ENCODE measurements around the gene THSD7A. TPM values are rescaled to one million over a fixed set of nuclear protein-coding genes. Genes with fewer than 3 reads are reported as not detected.

Gene THSD7A
- total and polyA plus RNA-seq, 2 donors: 4.5 to 30.8 TPM

- DNase-seq (ENCODE audit: extremely low spot score): no peak
- no peak overlapping the region for H3K4me3 ChIP-seq (ENCODE audit: low read depth, low read length)
- H3K4me1 ChIP-seq (ENCODE audit: insufficient read depth): no peaks in the 10 kb centered on the region
- 96% methylated on average over 4 of the region's 4 CpGs for WGBS
- no peaks in the 10 kb centered on the region for H3K36me3 ChIP-seq (ENCODE audit: insufficient read depth)
- H3K27ac ChIP-seq (ENCODE audit: low read depth): no peak overlapping the region
These were observed 340.2 kb downstream of the THSD7A start for GRCh38 chr7:11491811-11492210.

DNA sequence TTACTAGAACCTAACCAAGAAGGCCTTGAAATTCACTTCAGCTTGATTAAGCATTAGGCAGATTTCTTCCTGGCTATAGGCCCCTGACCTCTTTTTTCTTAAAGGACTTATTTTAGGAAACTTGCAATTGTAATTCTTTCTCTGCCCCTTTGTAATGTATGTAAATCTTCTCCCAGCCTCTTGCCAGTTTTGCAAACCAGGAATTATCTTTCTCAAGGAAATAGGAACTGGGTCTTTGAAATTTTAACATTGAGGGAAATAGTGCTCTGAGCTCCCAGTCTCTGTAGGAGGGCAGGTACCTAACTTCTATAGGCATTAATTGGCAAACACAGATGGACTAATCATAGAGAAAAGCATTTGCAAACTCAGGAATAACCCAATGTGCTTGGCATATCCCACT, 342.7 kb downstream of the THSD7A start:
- no peaks in the 10 kb centered on the region for H3K36me3 ChIP-seq (ENCODE audit: insufficient read depth)
- no peak overlapping the region for H3K27ac ChIP-seq (ENCODE audit: low read depth)
- no peaks in the 10 kb centered on the region for H3K4me1 ChIP-seq (ENCODE audit: insufficient read depth)
- no peak overlapping the region for H3K4me3 ChIP-seq (ENCODE audit: low read depth, low read length)
- no peak for DNase-seq (ENCODE audit: extremely low spot score)

DNA sequence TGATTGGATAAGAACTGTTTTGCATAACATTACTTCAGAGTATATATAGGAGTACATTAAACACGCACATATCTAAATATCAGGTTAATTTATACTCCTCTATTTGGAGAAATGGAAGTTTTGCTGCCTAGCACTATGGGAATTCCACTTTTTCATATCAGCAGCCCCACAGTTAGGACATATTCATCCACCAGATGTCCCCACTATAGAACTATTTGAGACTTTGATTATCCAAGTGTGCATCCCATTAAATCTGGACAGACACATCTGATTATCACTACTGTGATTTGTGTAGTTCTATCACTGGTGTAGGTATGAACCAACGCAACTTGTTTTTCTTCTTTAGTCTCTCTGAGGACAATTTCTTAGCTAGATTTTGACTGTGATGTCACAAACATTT, 345.7 kb downstream of the THSD7A start:
- H3K4me3 ChIP-seq (ENCODE audit: low read depth, low read length): no peak overlapping the region
- H3K36me3 ChIP-seq (ENCODE audit: insufficient read depth): no peaks in the 10 kb centered on the region
- H3K27ac ChIP-seq (ENCODE audit: low read depth): no peak overlapping the region
- WGBS: 82% methylated on average over 2 of the region's 2 CpGs
- DNase-seq (ENCODE audit: extremely low spot score): no peak
- H3K4me1 ChIP-seq (ENCODE audit: insufficient read depth): no peaks in the 10 kb centered on the region

- Histone ChIP-seq H3K4me1 (ENCODE audit: insufficient read depth) (no peaks in the 10 kb centered on the region), H3K27ac (ENCODE audit: low read depth) (no peak overlapping the region), H3K4me3 (ENCODE audit: low read depth, low read length) (no peak overlapping the region), H3K36me3 (ENCODE audit: insufficient read depth) (no peaks in the 10 kb centered on the region)
- no peak for DNase-seq (ENCODE audit: extremely low spot score)
These were observed 346.4 kb downstream of the THSD7A start for GRCh38 chr7:11485636-11486035.

DNA sequence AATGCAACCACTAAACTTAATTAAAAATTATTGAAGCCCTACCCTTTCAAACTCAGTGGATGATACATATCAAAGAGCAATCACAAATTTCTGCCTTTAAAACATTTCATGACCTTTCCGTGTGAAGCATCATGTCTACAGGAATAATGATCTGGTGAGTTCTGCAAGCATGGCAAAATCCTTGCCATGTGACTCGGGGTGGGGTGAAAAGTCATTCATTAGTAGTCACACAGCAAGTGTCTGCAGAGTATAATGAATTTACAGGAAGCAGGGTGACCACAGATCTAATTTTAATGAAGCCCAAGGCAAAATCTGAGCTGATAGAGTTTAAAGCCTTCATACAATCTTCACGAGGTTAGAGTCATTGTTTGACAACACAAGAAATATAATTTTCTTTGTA, 351.9 kb downstream of the THSD7A start:
- no peak overlapping the region for H3K27ac ChIP-seq (ENCODE audit: low read depth)
- H3K4me1 ChIP-seq (ENCODE audit: insufficient read depth): no peaks in the 10 kb centered on the region
- WGBS: 85% methylated on average over 3 of the region's 3 CpGs
- H3K4me3 ChIP-seq (ENCODE audit: low read depth, low read length): no peak overlapping the region
- no peaks in the 10 kb centered on the region for H3K36me3 ChIP-seq (ENCODE audit: insufficient read depth)
- DNase-seq (ENCODE audit: extremely low spot score): no peak

- WGBS: 90% methylated on average over 3 of the region's 3 CpGs
- no peaks in the 10 kb centered on the region for H3K36me3 ChIP-seq (ENCODE audit: insufficient read depth)
- no peak overlapping the region for H3K4me3 ChIP-seq (ENCODE audit: low read depth, low read length)
- H3K4me1 ChIP-seq (ENCODE audit: insufficient read depth): no peaks in the 10 kb centered on the region
- H3K27ac ChIP-seq (ENCODE audit: low read depth): no peak overlapping the region
- DNase-seq (ENCODE audit: extremely low spot score): no peak
These were observed 353.1 kb downstream of the THSD7A start for GRCh38 chr7:11478882-11479281.

DNA sequence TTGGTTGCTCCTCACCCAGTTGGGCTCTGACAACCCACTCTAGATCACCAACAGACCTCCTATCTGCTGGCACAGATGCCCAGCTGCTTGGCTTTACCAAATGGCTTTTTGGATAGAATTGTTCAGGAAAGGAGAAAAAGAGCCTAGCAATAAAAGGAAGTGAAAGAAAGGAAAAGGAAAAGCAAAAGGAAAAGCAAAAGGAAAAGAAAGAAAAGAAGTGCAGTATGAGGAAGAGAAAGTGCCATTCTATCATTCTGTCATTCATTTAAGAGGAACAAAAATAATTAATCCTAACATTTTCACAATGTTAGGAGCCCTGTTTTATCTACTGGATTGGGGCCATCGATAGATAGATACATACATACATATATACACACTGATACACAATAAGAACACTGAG, 353.6 kb downstream of the THSD7A start:
- Histone ChIP-seq H3K27ac (ENCODE audit: low read depth) (no peak overlapping the region), H3K36me3 (ENCODE audit: insufficient read depth) (no peaks in the 10 kb centered on the region), H3K4me1 (ENCODE audit: insufficient read depth) (no peaks in the 10 kb centered on the region), H3K4me3 (ENCODE audit: low read depth, low read length) (no peak overlapping the region)
- 97% methylated on average over 1 of the region's 1 CpG for WGBS
- no peak for DNase-seq (ENCODE audit: extremely low spot score)

DNA sequence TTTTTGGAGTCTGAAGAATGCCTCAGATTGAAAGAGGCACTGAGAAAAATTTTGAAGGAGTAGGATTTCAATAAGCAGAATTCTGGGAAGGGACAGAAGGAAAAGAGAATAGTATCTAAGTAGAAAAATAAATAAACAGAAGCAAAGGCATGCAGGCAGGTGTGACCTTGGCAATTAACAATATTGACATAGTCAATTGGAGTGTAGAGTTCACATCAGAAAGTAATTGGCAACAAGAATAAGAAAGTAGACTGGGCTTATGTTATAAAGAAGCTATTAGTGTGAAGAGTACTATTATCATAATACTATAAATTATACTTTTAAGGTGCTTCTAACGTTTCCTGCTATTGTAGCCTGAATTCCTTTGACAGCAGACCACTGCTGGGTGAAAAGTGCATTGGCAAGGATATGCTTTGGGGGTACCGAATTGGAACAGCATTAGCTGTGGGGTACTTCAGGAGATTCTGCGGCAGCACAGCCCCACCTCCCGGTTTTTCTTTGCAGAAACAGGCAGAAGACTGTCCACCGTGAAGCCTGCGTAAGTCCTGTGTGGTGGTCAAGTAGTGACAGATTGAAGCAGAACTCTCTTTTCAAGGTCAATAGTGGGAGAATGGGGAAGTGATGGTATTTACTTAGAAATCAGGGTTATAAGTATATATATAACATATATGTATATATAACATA, 357.0 kb downstream of the THSD7A start:
- no peak for DNase-seq (ENCODE audit: extremely low spot score)
- WGBS: 88% methylated on average over 6 of the region's 6 CpGs
- Histone ChIP-seq H3K4me3 (ENCODE audit: low read depth, low read length) (no peak overlapping the region), H3K4me1 (ENCODE audit: insufficient read depth) (no peaks in the 10 kb centered on the region), H3K36me3 (ENCODE audit: insufficient read depth) (no peaks in the 10 kb centered on the region), H3K27ac (ENCODE audit: low read depth) (no peak overlapping the region)

DNA sequence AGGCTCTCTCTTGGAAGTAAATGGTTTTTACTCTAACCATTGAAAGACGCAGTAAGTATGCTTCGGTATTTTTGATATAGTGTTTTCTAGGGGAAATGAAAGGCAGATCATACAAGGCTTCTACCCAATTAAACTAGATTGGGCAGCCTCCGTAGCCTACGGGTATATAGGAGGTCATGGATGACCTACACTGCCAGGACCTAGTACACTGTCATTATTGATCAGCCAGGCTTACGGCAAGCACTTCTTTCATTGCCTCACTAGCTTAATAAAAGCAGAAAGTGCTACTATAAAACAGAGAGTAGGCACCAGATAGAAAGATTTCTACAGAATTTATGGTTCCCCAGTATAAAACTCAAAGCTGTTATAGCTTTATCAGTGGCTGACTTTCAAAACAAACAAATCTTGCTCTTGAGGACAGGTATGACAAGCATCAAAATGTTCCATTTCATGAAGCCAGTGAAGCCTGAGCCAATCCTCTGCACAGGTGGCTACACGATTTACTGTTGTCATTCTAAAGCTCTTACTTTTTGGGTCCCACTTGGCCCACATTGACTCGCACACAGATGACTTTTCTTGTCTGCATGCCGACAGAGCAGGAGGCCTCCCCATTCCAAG, 358.1 kb downstream of the THSD7A start:
- Histone ChIP-seq H3K4me3 (ENCODE audit: low read depth, low read length) (no peak overlapping the region), H3K27ac (ENCODE audit: low read depth) (no peak overlapping the region), H3K36me3 (ENCODE audit: insufficient read depth) (no peaks in the 10 kb centered on the region), H3K4me1 (ENCODE audit: insufficient read depth) (no peaks in the 10 kb centered on the region)
- DNase-seq (ENCODE audit: extremely low spot score): no peak
- 95% methylated on average over 8 of the region's 8 CpGs for WGBS

DNA sequence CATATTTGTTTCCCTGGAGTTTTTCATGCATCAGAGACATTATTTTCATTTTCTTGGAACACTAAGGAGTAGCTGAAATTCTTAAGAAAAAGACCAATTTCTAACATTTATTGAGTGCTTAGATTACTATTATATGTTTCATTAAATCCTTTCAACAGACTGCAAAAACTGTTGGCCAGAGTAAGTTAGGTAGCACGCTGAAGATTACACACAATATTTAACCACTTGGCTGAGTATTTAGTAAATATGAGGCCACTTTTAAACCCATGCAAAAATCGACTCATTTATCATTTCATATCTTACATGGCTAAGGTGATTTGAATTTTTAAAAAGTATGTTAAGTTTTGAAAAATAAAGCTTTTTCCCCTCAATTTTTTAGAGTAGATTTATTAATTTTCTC, 358.8 kb downstream of the THSD7A start:
- H3K4me3 ChIP-seq (ENCODE audit: low read depth, low read length): no peak overlapping the region
- WGBS: 77% methylated on average over 2 of the region's 2 CpGs
- no peak for DNase-seq (ENCODE audit: extremely low spot score)
- H3K36me3 ChIP-seq (ENCODE audit: insufficient read depth): no peaks in the 10 kb centered on the region
- H3K4me1 ChIP-seq (ENCODE audit: insufficient read depth): no peaks in the 10 kb centered on the region
- H3K27ac ChIP-seq (ENCODE audit: low read depth): no peak overlapping the region

- Histone ChIP-seq H3K27ac (ENCODE audit: low read depth) (no peak overlapping the region), H3K4me1 (ENCODE audit: insufficient read depth) (no peaks in the 10 kb centered on the region), H3K36me3 (ENCODE audit: insufficient read depth) (no peaks in the 10 kb centered on the region), H3K4me3 (ENCODE audit: low read depth, low read length) (no peak overlapping the region)
- WGBS: 85% methylated on average over 4 of the region's 4 CpGs
- DNase-seq (ENCODE audit: extremely low spot score): no peak
These were observed 359.4 kb downstream of the THSD7A start for GRCh38 chr7:11472646-11473045.

DNA sequence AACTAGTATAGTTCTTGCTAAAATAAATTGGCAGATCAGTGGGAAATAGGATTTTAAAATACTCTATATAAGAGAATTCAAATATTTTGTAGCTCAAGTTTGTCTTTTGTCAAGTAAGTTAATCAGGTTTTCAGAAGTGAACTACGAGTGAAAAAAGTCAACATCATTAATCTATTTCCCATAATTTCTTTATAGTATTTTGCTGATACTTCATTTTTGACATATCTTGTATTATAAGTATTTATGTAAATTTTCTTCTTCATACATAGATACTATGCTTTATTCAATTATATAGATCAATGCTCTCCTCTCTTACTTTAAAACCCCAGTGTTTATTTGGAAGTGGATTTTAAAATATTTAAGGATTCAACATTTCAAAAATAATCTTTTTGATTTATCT, 360.7 kb downstream of the THSD7A start:
- H3K27ac ChIP-seq (ENCODE audit: low read depth): no peak overlapping the region
- H3K4me1 ChIP-seq (ENCODE audit: insufficient read depth): no peaks in the 10 kb centered on the region
- H3K4me3 ChIP-seq (ENCODE audit: low read depth, low read length): no peak overlapping the region
- WGBS: 93% methylated on average over 1 of the region's 1 CpG
- DNase-seq (ENCODE audit: extremely low spot score): no peak
- H3K36me3 ChIP-seq (ENCODE audit: insufficient read depth): no peaks in the 10 kb centered on the region

GRCh38 chr7:11469028-11469745, 362.8 kb downstream of the THSD7A start:
- H3K4me1 ChIP-seq (ENCODE audit: insufficient read depth): no peaks in the 10 kb centered on the region
- no peak overlapping the region for H3K4me3 ChIP-seq (ENCODE audit: low read depth, low read length)
- no peak for DNase-seq (ENCODE audit: extremely low spot score)

GRCh38 chr7:11466517-11467105, 365.4 kb downstream of the THSD7A start:
- Histone ChIP-seq H3K4me1 (ENCODE audit: insufficient read depth) (no peaks in the 10 kb centered on the region), H3K36me3 (ENCODE audit: insufficient read depth) (no peaks in the 10 kb centered on the region), H3K4me3 (ENCODE audit: low read depth, low read length) (no peak overlapping the region), H3K27ac (ENCODE audit: low read depth) (no peak overlapping the region)
- no peak for DNase-seq (ENCODE audit: extremely low spot score)
- 93% methylated on average over 10 of the region's 10 CpGs for WGBS

More at GRCh38 chr7:11469028-11469745, 362.8 kb downstream of the THSD7A start:
- 32% methylated on average over 3 of the region's 3 CpGs for WGBS
- Histone ChIP-seq H3K27ac (ENCODE audit: low read depth) (no peak overlapping the region), H3K36me3 (ENCODE audit: insufficient read depth) (no peaks in the 10 kb centered on the region)

All from urinary bladder (tissue), 4 donors.